Nephron progenitor cell (in vitro differentiated cells): Measurements from ENCODE around the gene SIRT2.

Experiments
- DNase-seq: peaks from one replicate; pipeline ENCODE4 v3.0.0; 2021
- H3K27ac Mint-ChIP-seq: 2 replicates; pipeline ENCODE4 v1.8.0; 2021; ENCODE audit warnings: mild to moderate bottlenecking, moderate library complexity, mixed read lengths
- H3K27me3 Mint-ChIP-seq: 2 replicates; pipeline ENCODE4 v1.8.0; 2021; ENCODE audit warnings: mild to moderate bottlenecking, low read depth, mixed read lengths; ENCODE audit not compliant: poor library complexity
- H3K36me3 Mint-ChIP-seq: 2 replicates; pipeline ENCODE4 v1.8.0; 2021; ENCODE audit warnings: low read depth, mixed read lengths
- H3K4me1 Mint-ChIP-seq: 2 replicates; pipeline ENCODE4 v1.8.0; 2021; ENCODE audit warnings: mixed read lengths
- H3K4me3 Mint-ChIP-seq: 2 replicates; pipeline ENCODE4 v1.8.0; 2021; ENCODE audit warnings: mild to moderate bottlenecking, moderate library complexity, mixed read lengths
- H3K9me3 Mint-ChIP-seq: 2 replicates; pipeline ENCODE4 v1.8.0; 2021; ENCODE audit warnings: mild to moderate bottlenecking, moderate library complexity, mixed read lengths
- CTCF ChIP-seq: fragments of 200-600 bp; sonication (generic); IDR thresholded peaks from 2 replicates; pipeline ENCODE4 v1.5.0; 2021; ENCODE audit warnings: antibody characterized with exemption

The SIRT2 gene

GRCh38 chr19:38899447-38900201 lies at the start of gene SIRT2, which contains the start of gene NFKBIB:
TSS of gene SIRT2 (minus strand) at chr19:38899618. CDS start at chr19:38899521, 97 bp downstream.
TSS of gene NFKBIB (plus strand) at chr19:38899969. CDS start at chr19:38900033, 64 bp downstream.
- TF ChIP-seq CTCF, result no peak
- Mint-ChIP-seq H3K27ac (peak within 1 kb of the TSS; percentile 94), H3K4me1 (peaks cover 48% of the 10 kb centered on the region), H3K9me3 (peaks cover 21% of the 10 kb centered on the region), H3K27me3 (peaks cover 3% of the 10 kb centered on the region), H3K36me3 (peaks cover 18% of the 10 kb centered on the region), H3K4me3 (peak within 1 kb of the TSS; percentile 88)
- DNase-seq, result peak; percentile 96

DNA sequence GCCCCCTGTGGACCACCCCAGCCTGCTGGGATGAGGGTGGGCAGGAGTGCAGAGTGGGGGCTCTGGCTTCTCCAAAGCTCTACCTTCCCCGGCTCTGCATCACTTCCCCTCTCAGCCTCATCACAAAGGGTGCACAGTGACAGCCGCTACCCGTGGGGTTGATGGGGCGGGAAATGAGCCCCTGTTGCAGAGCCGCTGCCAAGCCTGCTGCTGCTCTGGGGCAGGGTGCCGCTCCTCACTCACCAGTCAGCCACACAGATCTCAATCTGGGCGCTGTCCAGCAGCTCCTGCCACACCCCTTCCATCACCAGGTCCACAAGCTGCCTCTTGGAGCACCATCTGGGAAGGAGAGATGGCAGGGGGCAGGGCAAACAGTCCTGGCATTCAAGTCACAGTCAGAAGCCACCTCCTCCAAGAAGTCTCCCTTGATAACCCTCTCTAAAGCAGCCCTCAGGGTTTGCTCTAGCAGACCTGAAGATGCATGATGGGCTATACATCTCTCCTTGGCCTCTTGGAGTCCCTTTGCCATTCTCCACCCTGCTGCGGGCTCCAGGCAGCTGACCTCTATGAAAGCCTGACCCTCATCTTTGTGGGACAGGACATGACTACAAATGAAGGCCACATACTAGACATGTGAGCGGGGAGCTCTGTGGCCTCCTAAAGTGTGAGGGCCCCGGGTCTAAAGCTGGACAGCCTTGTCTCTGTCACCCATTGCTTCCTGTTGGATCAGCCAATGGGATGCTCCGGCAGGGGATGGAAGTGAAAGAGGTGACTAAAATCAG lies 47.0 kb upstream of the SIRT2 start:
- H3K9me3 Mint-ChIP-seq, result peaks cover 4% of the 10 kb centered on the region
- TF ChIP-seq CTCF, result no peak
- H3K27ac Mint-ChIP-seq, result peak overlapping the region; percentile 63
- peaks cover 56% of the 10 kb centered on the region for H3K36me3 Mint-ChIP-seq
- H3K27me3 Mint-ChIP-seq, result no peaks in the 10 kb centered on the region
- no peak for DNase-seq
- peaks cover 16% of the 10 kb centered on the region for H3K4me1 Mint-ChIP-seq
- no peak overlapping the region for H3K4me3 Mint-ChIP-seq

DNA sequence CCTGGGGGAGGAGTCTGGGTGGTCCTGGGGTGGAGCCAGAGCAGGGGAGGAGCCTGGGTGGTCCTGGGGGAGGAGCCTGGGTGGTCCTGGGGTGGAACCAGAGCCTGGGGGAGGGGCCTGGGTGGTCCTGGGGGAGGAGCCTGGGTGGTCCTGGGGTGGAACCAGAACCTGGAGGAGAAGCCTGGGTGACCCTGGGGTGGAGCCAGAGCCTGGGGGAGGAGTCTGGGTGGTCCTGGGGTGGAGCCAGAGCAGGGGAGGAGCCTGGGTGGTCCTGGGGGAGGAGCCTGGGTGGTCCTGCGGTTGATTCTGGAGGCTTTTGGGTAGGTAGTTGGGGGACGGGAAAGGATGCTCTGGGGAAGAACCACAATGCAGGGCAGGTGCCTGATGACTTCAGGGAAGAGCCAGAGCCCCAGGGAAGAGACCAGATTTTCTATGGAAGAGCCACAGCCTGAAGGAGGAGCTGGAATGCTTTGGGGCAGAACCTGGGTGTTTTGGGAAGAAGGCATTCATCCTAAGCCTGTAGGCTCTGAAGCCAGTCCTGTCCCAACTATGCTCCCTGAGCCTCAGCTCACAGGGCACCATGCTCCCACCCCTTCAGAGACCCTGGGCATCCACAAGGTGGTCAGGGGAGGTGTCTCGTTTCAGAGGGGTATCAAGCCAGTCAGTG lies 46.3 kb upstream of the SIRT2 start:
- peak; percentile 25 for DNase-seq
- Mint-ChIP-seq H3K27ac (no peak overlapping the region), H3K9me3 (peaks cover 4% of the 10 kb centered on the region), H3K27me3 (no peaks in the 10 kb centered on the region), H3K36me3 (peaks cover 53% of the 10 kb centered on the region), H3K4me3 (no peak overlapping the region), H3K4me1 (peaks cover 22% of the 10 kb centered on the region)
- no peak for TF ChIP-seq CTCF

DNA sequence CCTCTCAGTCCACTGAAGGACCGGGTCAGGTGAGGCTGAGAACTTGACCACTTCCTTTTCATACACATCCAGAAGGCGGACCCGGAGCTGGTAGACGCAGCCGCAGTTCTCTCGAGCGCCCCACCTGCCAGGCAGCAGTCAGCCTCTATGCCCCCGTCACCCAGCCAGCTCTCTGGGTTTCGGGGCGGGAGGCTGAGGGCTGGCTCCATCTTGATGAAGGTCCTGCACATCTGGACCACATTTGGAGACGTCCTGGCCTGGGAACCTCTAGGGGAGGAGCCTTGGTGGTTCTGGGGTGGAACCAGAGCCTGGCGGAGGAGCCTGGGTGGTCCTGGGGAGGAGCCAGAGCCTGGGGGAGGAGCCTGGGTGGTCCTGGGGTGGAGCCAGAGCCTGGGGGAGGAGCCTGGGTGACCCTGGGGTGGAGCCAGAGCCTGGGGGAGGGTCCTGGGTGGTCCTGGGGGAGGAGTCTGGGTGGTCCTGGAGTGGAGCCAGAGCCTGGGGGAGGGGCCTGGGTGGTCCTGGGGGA lies 45.6 kb upstream of the SIRT2 start:
- H3K27ac Mint-ChIP-seq, result no peak overlapping the region
- no peak for TF ChIP-seq CTCF
- H3K9me3 Mint-ChIP-seq, result peaks cover 4% of the 10 kb centered on the region
- peaks cover 49% of the 10 kb centered on the region for H3K36me3 Mint-ChIP-seq
- no peaks in the 10 kb centered on the region for H3K27me3 Mint-ChIP-seq
- DNase-seq, result peak; percentile 25
- H3K4me1 Mint-ChIP-seq, result peaks cover 24% of the 10 kb centered on the region
- no peak overlapping the region for H3K4me3 Mint-ChIP-seq

DNA sequence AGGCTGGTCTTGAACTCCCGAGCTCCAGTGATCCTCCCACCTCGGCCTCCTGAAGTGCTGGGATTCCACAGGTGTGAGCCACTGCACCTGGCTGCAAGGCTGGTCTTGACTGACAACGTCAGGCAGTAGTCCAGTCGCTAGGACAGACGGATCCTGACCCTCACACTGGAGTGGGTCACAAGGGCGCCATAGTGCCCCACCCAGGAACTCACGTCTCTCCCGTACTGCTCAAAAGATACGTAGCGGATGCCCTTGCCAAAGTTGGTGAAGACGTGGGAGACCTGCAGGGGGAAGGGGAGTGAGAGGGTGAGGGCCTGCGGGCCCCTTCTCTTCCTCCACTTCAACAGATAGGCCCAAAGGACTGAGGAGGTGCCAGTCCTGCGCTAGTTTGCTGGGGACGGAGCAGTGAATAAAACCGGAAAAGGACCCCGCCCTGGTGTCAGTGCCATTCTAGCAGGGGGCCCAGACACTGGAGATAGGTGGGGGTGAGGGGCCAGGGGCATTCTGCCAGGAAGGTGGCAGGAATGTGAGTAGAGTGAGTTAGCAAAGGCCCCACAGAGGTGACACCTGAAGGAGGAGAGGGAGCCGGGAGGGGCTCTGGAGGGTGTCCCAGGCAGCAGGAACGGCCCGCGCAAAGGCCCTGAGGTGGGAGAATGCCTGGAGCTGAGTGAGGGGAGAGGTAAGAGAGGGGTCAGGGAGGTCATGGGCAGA lies 43.2 kb upstream of the SIRT2 start:
- H3K4me1 Mint-ChIP-seq, result peaks cover 14% of the 10 kb centered on the region
- H3K4me3 Mint-ChIP-seq, result no peak overlapping the region
- H3K27ac Mint-ChIP-seq, result no peak overlapping the region
- TF ChIP-seq CTCF, result no peak
- no peaks in the 10 kb centered on the region for H3K27me3 Mint-ChIP-seq
- no peak for DNase-seq
- peaks cover 31% of the 10 kb centered on the region for H3K36me3 Mint-ChIP-seq
- H3K9me3 Mint-ChIP-seq, result no peaks in the 10 kb centered on the region
